K562 (cell line): Measurements from ENCODE around the gene U2AF1L4.

Experiments
- BRF1 ChIP-seq: IDR thresholded peaks from 3 replicates; pipeline ENCODE4 v1.6.1; 2011; ENCODE audit warnings: borderline replicate concordance, mild to moderate bottlenecking; ENCODE audit not compliant: insufficient read length; ENCODE audit errors: extremely low read depth
- CBX2 ChIP-seq: fragments of 200-600 bp; sonication (generic); IDR thresholded peaks from one replicate; pipeline ENCODE4 v1.6.1; 2012; ENCODE audit warnings: mild to moderate bottlenecking, low read length, inconsistent platforms; ENCODE audit not compliant: insufficient read depth, poor library complexity, severe bottlenecking
- POLR2A ChIP-seq: fragments of 450-650 bp; conservative IDR thresholded peaks from 2 replicates; pipeline ENCODE4 v1.6.1; 2016
- POU5F1 ChIP-seq: fragments of 150-350 bp; IDR thresholded peaks from 2 replicates; pipeline ENCODE4 v1.6.1; 2014; ENCODE audit warnings: borderline replicate concordance, low read length, low read depth, mild to moderate bottlenecking; ENCODE audit not compliant: partially characterized antibody
- RFX1 ChIP-seq: fragments of 450-650 bp; IDR thresholded peaks from 2 replicates; pipeline ENCODE4 v1.6.1; 2016; ENCODE audit warnings: mild to moderate bottlenecking, moderate library complexity
- ZNF384 ChIP-seq: IDR thresholded peaks from 2 replicates; pipeline ENCODE4 v1.6.1; 2012; ENCODE audit warnings: low read depth, low read length, improper control_type of control experiment
- TF ChIP-seq, protein P1 (sequence below), 2 experiments: fragments of 450-650 bp; formaldehyde crosslinking in 1 of 2; IDR thresholded peaks; 2 replicates each; pipeline versions ENCODE4 v1.4.0 to v1.6.1; 2014 to 2020; ENCODE audit warnings: mild to moderate bottlenecking in 2 of 2, borderline replicate concordance in 1 of 2, low read depth in 1 of 2
- TF ChIP-seq, protein P2 (sequence below), 3 experiments: IDR thresholded peaks in 2 of 3; conservative IDR thresholded peaks in 1 of 3; 2 replicates each; pipeline ENCODE4 v1.5.1; 2011 to 2012; ENCODE audit warnings: low read length in 3 of 3, mild to moderate bottlenecking in 3 of 3, control low read depth in 2 of 3, improper control_type of control experiment in 1 of 3, inconsistent platforms in 1 of 3, low read depth in 1 of 3, mixed read lengths in 1 of 3, moderate library complexity in 1 of 3; ENCODE audit not compliant: insufficient read depth in 2 of 3
- TF ChIP-seq, protein P3 (sequence below): sonication (generic); formaldehyde crosslinking; IDR thresholded peaks from 2 replicates; pipeline ENCODE4 v1.9.0; 2022; ENCODE audit warnings: mild to moderate bottlenecking, missing genetic modification reagents

DNA sequence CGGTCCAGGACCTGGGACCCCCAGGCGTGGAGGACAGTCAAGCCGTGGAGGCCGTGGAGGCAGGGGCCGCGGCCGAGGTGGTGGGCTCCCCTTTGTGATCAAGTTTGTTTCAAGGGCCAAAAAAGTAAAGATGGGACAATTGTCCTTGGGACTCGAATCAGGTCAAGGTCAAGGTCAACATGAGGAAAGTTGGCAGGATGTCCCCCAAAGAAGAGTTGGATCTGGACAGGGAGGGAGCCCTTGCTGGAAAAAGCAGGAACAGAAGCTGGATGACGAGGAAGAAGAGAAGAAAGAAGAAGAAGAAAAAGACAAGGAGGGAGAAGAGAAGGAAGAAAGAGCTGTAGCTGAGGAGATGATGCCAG, 25.1 kb downstream of the U2AF1L4 start:
- TF ChIP-seq CBX2 (no peak), POLR2A (no peak), ZNF384 (no peak), POU5F1 (no peak), BRF1 (no peak), RFX1 (no peak)
- TF ChIP-seq, protein P1, sequence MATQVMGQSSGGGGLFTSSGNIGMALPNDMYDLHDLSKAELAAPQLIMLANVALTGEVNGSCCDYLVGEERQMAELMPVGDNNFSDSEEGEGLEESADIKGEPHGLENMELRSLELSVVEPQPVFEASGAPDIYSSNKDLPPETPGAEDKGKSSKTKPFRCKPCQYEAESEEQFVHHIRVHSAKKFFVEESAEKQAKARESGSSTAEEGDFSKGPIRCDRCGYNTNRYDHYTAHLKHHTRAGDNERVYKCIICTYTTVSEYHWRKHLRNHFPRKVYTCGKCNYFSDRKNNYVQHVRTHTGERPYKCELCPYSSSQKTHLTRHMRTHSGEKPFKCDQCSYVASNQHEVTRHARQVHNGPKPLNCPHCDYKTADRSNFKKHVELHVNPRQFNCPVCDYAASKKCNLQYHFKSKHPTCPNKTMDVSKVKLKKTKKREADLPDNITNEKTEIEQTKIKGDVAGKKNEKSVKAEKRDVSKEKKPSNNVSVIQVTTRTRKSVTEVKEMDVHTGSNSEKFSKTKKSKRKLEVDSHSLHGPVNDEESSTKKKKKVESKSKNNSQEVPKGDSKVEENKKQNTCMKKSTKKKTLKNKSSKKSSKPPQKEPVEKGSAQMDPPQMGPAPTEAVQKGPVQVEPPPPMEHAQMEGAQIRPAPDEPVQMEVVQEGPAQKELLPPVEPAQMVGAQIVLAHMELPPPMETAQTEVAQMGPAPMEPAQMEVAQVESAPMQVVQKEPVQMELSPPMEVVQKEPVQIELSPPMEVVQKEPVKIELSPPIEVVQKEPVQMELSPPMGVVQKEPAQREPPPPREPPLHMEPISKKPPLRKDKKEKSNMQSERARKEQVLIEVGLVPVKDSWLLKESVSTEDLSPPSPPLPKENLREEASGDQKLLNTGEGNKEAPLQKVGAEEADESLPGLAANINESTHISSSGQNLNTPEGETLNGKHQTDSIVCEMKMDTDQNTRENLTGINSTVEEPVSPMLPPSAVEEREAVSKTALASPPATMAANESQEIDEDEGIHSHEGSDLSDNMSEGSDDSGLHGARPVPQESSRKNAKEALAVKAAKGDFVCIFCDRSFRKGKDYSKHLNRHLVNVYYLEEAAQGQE (IDR thresholded peaks at IDR 0.05; ENCODE audit: borderline replicate concordance) = no peak
- TF ChIP-seq, protein P1 (CRISPR knock-in tag; IDR thresholded peaks at IDR 0.05; ENCODE audit: low read depth) = no peak
- TF ChIP-seq, protein P2, sequence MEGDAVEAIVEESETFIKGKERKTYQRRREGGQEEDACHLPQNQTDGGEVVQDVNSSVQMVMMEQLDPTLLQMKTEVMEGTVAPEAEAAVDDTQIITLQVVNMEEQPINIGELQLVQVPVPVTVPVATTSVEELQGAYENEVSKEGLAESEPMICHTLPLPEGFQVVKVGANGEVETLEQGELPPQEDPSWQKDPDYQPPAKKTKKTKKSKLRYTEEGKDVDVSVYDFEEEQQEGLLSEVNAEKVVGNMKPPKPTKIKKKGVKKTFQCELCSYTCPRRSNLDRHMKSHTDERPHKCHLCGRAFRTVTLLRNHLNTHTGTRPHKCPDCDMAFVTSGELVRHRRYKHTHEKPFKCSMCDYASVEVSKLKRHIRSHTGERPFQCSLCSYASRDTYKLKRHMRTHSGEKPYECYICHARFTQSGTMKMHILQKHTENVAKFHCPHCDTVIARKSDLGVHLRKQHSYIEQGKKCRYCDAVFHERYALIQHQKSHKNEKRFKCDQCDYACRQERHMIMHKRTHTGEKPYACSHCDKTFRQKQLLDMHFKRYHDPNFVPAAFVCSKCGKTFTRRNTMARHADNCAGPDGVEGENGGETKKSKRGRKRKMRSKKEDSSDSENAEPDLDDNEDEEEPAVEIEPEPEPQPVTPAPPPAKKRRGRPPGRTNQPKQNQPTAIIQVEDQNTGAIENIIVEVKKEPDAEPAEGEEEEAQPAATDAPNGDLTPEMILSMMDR (IDR thresholded peaks at IDR 0.05 in 2 of 3, conservative IDR thresholded peaks at IDR 0.05 in 1 of 3; ENCODE audit: insufficient read depth in 2 of 3, low read depth in 1 of 3, low read length in 3 of 3) = no peak
- TF ChIP-seq, protein P3, sequence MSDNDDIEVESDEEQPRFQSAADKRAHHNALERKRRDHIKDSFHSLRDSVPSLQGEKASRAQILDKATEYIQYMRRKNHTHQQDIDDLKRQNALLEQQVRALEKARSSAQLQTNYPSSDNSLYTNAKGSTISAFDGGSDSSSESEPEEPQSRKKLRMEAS = no peak
